Measurements from ENCODE around the gene C1orf74. TPM values are rescaled to one million over a fixed set of nuclear protein-coding genes. Genes with fewer than 3 reads are reported as not detected.

Gene C1orf74
- total and polyA plus RNA-seq, 10 donors = 0.96 to 2.7 (median 1.7) TPM

DNA sequence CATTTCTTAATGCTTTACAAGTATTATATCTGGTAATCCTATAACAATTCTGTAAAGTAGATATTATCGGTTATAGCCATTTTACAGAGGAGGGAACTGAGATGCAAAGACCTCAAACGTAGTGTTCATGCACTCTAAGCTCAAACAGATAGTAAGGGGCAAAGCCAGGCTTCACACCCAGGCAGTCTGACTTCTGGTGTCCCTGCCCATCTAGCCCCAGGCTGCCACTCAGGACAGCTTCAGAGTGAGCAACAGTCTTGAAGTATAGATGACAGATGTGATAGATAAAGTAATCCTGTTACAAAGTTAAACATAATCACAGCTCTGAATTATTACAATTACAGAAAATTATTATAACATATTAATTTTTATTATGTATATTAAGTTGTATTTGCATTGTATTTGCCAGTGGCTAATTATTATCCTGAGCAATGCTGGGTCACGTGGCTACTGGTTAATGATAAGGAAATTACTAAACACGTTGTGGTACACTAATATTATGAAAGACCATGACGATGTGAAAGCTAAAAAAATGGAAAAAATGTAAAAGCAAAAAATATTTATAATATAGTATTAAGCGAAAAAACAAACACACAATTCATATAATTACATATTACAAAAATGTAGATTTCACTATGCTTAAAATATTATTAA is 34.6 kb downstream of the C1orf74 start:
- Histone ChIP-seq H3K27me3 (replicated peaks in 1 of 7) (no peaks in the 10 kb centered on the region), H3K36me3 (no peaks in the 10 kb centered on the region), H3K9me3 (no peaks in the 10 kb centered on the region), H3K4me1 (peaks cover 13 to 73% (median 49%) of the 10 kb centered on the region in 6 donors), H3K4me3 (no peak overlapping the region), H3K27ac (peak overlapping the region in 5 of 8 donors; percentile 15 to 81 (median 73))
- TF ChIP-seq POLR2AphosphoS5 (IDR thresholded peaks at IDR 0.05) (no peak), POLR2A (IDR thresholded peaks at IDR 0.05) (no peak)
- TF ChIP-seq, protein P1, sequence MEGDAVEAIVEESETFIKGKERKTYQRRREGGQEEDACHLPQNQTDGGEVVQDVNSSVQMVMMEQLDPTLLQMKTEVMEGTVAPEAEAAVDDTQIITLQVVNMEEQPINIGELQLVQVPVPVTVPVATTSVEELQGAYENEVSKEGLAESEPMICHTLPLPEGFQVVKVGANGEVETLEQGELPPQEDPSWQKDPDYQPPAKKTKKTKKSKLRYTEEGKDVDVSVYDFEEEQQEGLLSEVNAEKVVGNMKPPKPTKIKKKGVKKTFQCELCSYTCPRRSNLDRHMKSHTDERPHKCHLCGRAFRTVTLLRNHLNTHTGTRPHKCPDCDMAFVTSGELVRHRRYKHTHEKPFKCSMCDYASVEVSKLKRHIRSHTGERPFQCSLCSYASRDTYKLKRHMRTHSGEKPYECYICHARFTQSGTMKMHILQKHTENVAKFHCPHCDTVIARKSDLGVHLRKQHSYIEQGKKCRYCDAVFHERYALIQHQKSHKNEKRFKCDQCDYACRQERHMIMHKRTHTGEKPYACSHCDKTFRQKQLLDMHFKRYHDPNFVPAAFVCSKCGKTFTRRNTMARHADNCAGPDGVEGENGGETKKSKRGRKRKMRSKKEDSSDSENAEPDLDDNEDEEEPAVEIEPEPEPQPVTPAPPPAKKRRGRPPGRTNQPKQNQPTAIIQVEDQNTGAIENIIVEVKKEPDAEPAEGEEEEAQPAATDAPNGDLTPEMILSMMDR (IDR thresholded peaks at IDR 0.05 in 8 of 11, conservative IDR thresholded peaks at IDR 0.05 in 3 of 11) = no peak
- 49 to 76% (median 58%) methylated on average over 6 of the region's 6 CpGs for WGBS, 5 donors
- intact Hi-C loops (cut with DNase I; ENCODE audit: low total_unique reads) = no loop called here
- DNase-seq = no peak

DNA sequence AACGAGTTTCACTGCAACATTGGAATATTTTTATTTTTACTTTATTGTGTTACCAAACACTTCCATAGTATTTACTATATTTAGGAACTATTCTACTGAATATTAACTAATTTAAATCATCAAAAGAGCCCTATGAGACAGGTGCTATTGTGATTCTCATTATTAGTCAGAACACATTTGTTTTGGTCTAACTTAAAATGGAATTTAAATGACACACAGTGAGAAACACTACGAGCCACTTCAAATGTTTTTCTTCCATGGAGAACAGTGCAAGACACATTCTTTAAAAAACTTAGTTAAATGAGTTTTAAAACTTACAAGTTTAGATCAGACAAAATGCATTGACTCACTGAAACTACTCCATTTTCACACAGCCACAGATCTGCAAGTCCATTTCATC is 35.2 kb downstream of the C1orf74 start:
- Histone ChIP-seq H3K4me1 (peaks cover 13 to 71% (median 46%) of the 10 kb centered on the region in 6 donors), H3K27me3 (replicated peaks in 1 of 7) (no peaks in the 10 kb centered on the region), H3K9me3 (no peaks in the 10 kb centered on the region), H3K36me3 (no peaks in the 10 kb centered on the region), H3K4me3 (no peak overlapping the region), H3K27ac (peak overlapping the region in 5 of 8 donors; percentile 55 to 81 (median 73))
- intact Hi-C loops (cut with DNase I; ENCODE audit: low total_unique reads) = no loop called here
- TF ChIP-seq POLR2AphosphoS5 (IDR thresholded peaks at IDR 0.05) (no peak), POLR2A (IDR thresholded peaks at IDR 0.05) (no peak)
- TF ChIP-seq, protein P1 (IDR thresholded peaks at IDR 0.05 in 8 of 11, conservative IDR thresholded peaks at IDR 0.05 in 3 of 11) = no peak
- WGBS, 5 donors = 60 to 74% (median 67%) methylated on average over 2 of the region's 2 CpGs
- no peak for DNase-seq

DNA sequence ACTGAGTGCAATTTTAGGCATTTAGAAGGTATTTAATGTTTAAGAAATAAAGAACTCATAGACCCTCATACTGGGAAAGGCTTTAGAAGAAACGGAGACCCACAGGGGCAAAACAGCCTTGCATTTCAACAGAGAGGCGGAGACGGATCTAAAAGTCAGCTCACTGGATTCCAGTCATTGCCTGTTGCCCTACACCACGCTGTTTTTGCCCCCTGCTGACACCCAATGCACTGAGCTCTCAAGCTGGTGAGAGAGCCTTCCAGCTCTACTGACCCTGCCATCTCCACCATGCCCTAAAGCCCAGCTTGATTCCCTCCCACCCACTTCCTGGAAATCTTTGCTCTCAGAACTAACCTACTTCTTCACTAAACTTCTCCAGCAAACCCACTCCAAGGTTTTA is 35.7 kb downstream of the C1orf74 start:
- Histone ChIP-seq H3K4me1 (peaks cover 13 to 71% (median 45%) of the 10 kb centered on the region in 6 donors), H3K4me3 (no peak overlapping the region), H3K27ac (peak overlapping the region in 6 of 8 donors; percentile 26 to 85 (median 74)), H3K9me3 (no peaks in the 10 kb centered on the region), H3K36me3 (no peaks in the 10 kb centered on the region), H3K27me3 (replicated peaks in 1 of 7) (no peaks in the 10 kb centered on the region)
- no peak for DNase-seq
- TF ChIP-seq POLR2A (IDR thresholded peaks at IDR 0.05) (no peak), POLR2AphosphoS5 (IDR thresholded peaks at IDR 0.05) (no peak)
- TF ChIP-seq, protein P1 (IDR thresholded peaks at IDR 0.05 in 8 of 11, conservative IDR thresholded peaks at IDR 0.05 in 3 of 11) = no peak
- intact Hi-C loops (cut with DNase I; ENCODE audit: low total_unique reads) = no loop called here
- WGBS, 5 donors = 66 to 86% (median 72%) methylated on average over 4 of the region's 4 CpGs

DNA sequence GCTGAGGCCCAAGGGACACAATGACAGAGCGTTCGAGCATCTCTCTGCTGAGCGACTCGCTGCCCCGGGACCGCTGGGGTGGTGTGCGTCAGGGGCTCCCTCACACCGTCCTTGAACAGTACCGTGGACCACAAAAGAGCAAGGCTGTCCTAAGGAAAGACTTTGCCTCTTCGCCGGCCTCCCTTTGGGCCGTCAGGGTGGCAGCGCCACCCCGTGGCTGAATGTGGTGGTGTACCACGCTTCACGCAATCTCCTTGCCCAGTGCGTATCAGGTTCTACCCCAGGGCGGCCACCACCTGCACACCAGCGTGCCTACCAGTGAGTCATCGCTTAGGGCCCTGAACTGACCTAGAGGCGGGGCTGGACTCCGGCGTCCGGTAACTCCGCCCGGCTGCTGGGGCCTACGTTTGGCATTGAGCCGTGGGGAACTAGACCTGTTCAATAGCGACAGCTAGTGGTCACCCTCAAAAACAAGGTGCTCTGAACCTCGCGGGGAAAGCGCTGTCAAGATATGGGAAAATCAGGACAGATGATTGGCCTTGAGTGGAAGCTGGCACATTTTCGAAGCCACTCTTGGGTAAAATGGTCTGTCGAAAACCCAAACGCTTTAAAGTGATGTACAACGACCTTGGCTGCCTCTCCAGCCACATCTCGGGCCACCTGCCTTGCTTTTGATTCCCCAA is 36.6 kb downstream of the C1orf74 start:
- no peaks in the 10 kb centered on the region for H3K27me3 ChIP-seq (replicated peaks in 1 of 7)
- TF ChIP-seq, protein P1 (IDR thresholded peaks at IDR 0.05 in 8 of 11, conservative IDR thresholded peaks at IDR 0.05 in 3 of 11) = peak; percentile 87 to 99 (median 96)
- TF ChIP-seq POLR2AphosphoS5 (IDR thresholded peaks at IDR 0.05) = peak; percentile 70 to 90 (median 79)
- no peak for TF ChIP-seq POLR2A (IDR thresholded peaks at IDR 0.05)
- 13 to 15% (median 14%) methylated on average over 24 to 37 of the region's 37 CpGs for WGBS, 5 donors
- no peaks in the 10 kb centered on the region for H3K36me3 ChIP-seq
- peak; percentile 97 for DNase-seq
- intact Hi-C loops (cut with DNase I; ENCODE audit: low total_unique reads) = no loop called here
- H3K4me3 ChIP-seq = peak overlapping the region; percentile 8 to 65 (median 26)
- H3K9me3 ChIP-seq = no peaks in the 10 kb centered on the region
- H3K4me1 ChIP-seq = peaks cover 13 to 65% (median 45%) of the 10 kb centered on the region in 6 donors
- peak overlapping the region in 7 of 8 donors; percentile 26 to 85 (median 69) for H3K27ac ChIP-seq
